ENCODE results near the gene WFDC5. TPM values are rescaled to one million over a fixed set of nuclear protein-coding genes. Genes with fewer than 3 reads are reported as not detected.

Gene WFDC5
- total RNA-seq, 1 donor from 2014 or later = 1.0 TPM

GRCh38 chr20:45112754-45113153 lies 2.2 kb downstream of the WFDC5 start:
- TF ChIP-seq CTCF (IDR thresholded peaks at IDR 0.05; ENCODE audit: insufficient read depth, low read length, poor library complexity, severe bottlenecking) = no peak
- no peaks in the 10 kb centered on the region for H3K36me3 ChIP-seq (ENCODE audit: control insufficient read depth, insufficient read depth, low read length)
- H3K4me3 ChIP-seq (ENCODE audit: low read depth, low read length) = no peak overlapping the region
- no peaks in the 10 kb centered on the region for H3K27me3 ChIP-seq (ENCODE audit: control insufficient read depth, insufficient read depth, low read length)
- no peak for DNase-seq (ENCODE audit: low read depth)

- TF ChIP-seq CTCF (IDR thresholded peaks at IDR 0.05; ENCODE audit: insufficient read depth, low read length, poor library complexity, severe bottlenecking) = peak; percentile 60
- Histone ChIP-seq H3K36me3 (ENCODE audit: control insufficient read depth, insufficient read depth, low read length) (no peaks in the 10 kb centered on the region), H3K4me3 (ENCODE audit: low read depth, low read length) (no peak overlapping the region), H3K27me3 (ENCODE audit: control insufficient read depth, insufficient read depth, low read length) (no peaks in the 10 kb centered on the region)
- DNase-seq (ENCODE audit: low read depth) = no peak
Observed at GRCh38 chr20:45111799-45112471, 3.0 kb downstream of the WFDC5 start.

- H3K27me3 ChIP-seq (ENCODE audit: control insufficient read depth, insufficient read depth, low read length) = no peaks in the 10 kb centered on the region
- TF ChIP-seq CTCF (IDR thresholded peaks at IDR 0.05; ENCODE audit: insufficient read depth, low read length, poor library complexity, severe bottlenecking) = no peak
Observed at GRCh38 chr20:45111285-45111684, 3.7 kb downstream of the WFDC5 start.

GRCh38 chr20:45110301-45110700 lies 4.7 kb downstream of the WFDC5 start:
- Histone ChIP-seq H3K4me3 (ENCODE audit: low read depth, low read length) (no peak overlapping the region), H3K27me3 (ENCODE audit: control insufficient read depth, insufficient read depth, low read length) (no peaks in the 10 kb centered on the region), H3K36me3 (ENCODE audit: control insufficient read depth, insufficient read depth, low read length) (no peaks in the 10 kb centered on the region)
- no peak for DNase-seq (ENCODE audit: low read depth)
- TF ChIP-seq CTCF (IDR thresholded peaks at IDR 0.05; ENCODE audit: insufficient read depth, low read length, poor library complexity, severe bottlenecking) = no peak

More at GRCh38 chr20:45111285-45111684, 3.7 kb downstream of the WFDC5 start:
- Histone ChIP-seq H3K4me3 (ENCODE audit: low read depth, low read length) (no peak overlapping the region), H3K36me3 (ENCODE audit: control insufficient read depth, insufficient read depth, low read length) (no peaks in the 10 kb centered on the region)
- no peak for DNase-seq (ENCODE audit: low read depth)

- no peak for DNase-seq (ENCODE audit: low read depth)
- Histone ChIP-seq H3K36me3 (ENCODE audit: control insufficient read depth, insufficient read depth, low read length) (no peaks in the 10 kb centered on the region), H3K27me3 (ENCODE audit: control insufficient read depth, insufficient read depth, low read length) (no peaks in the 10 kb centered on the region), H3K4me3 (ENCODE audit: low read depth, low read length) (no peak overlapping the region)
- no peak for TF ChIP-seq CTCF (IDR thresholded peaks at IDR 0.05; ENCODE audit: insufficient read depth, low read length, poor library complexity, severe bottlenecking)
Observed at GRCh38 chr20:45109634-45110033, 5.3 kb downstream of the WFDC5 start.

GRCh38 chr20:45105317-45105716 lies 9.7 kb downstream of the WFDC5 start:
- DNase-seq (ENCODE audit: low read depth) = no peak
- TF ChIP-seq CTCF (IDR thresholded peaks at IDR 0.05; ENCODE audit: insufficient read depth, low read length, poor library complexity, severe bottlenecking) = no peak
- Histone ChIP-seq H3K27me3 (ENCODE audit: control insufficient read depth, insufficient read depth, low read length) (peaks cover 3% of the 10 kb centered on the region), H3K36me3 (ENCODE audit: control insufficient read depth, insufficient read depth, low read length) (no peaks in the 10 kb centered on the region), H3K4me3 (ENCODE audit: low read depth, low read length) (no peak overlapping the region)
